NT2/D1 (cell line): Measurements from ENCODE around the gene NRDC.

Source experiments
- SUZ12 ChIP-seq: IDR thresholded peaks from 2 replicates; pipeline ENCODE4 v1.6.1; 2011; ENCODE audit not compliant: insufficient read length, insufficient read depth; ENCODE audit errors: extremely low read depth
- YY1 ChIP-seq: IDR thresholded peaks from 2 replicates; pipeline ENCODE4 v1.6.1; 2011; ENCODE audit not compliant: insufficient read length, insufficient read depth

- no peak for TF ChIP-seq SUZ12
- TF ChIP-seq YY1: no peak
Observed at GRCh38 chr1:51755437-51755836, 123.1 kb downstream of the NRDC start.
